ENCODE measurements around the gene TNXB. TPM values are rescaled to one million over a fixed set of nuclear protein-coding genes. Genes with fewer than 3 reads are reported as not detected.

TNXB gene
- total and polyA plus RNA-seq, 2 experiments from 2014 or later = 2.0 to 6.0 TPM

GRCh38 chr6:32109765-32110160 lies 625 bp upstream of the TNXB start (continued):
- TF ChIP-seq, protein P1, sequence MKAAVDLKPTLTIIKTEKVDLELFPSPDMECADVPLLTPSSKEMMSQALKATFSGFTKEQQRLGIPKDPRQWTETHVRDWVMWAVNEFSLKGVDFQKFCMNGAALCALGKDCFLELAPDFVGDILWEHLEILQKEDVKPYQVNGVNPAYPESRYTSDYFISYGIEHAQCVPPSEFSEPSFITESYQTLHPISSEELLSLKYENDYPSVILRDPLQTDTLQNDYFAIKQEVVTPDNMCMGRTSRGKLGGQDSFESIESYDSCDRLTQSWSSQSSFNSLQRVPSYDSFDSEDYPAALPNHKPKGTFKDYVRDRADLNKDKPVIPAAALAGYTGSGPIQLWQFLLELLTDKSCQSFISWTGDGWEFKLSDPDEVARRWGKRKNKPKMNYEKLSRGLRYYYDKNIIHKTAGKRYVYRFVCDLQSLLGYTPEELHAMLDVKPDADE (IDR thresholded peaks at IDR 0.05) = no peak
- TF ChIP-seq POLR2AphosphoS5 (IDR thresholded peaks at IDR 0.05; ENCODE audit: low read depth) (no peak), EZH2 (IDR thresholded peaks at IDR 0.05; ENCODE audit: low read depth, unreplicated experiment) (no peak)

GRCh38 chr6:32108727-32109113 lies 418 bp downstream of the TNXB start:
- Mint-ChIP-seq H3K36me3 (ENCODE audit: low read depth) (peaks cover 3% of the 10 kb centered on the region; the same call in 1 of the 3 replicates), H3K4me1 (peaks cover 23% of the 10 kb centered on the region), H3K27me3 (ENCODE audit: insufficient read depth, low read depth, poor library complexity) (peaks cover 21% of the 10 kb centered on the region), H3K27ac (no peak overlapping the region), H3K9me3 (no peaks in the 10 kb centered on the region; the same call in 2 of the 3 replicates), H3K4me3 (peak overlapping the region; percentile 8; the same call in 2 of the 3 replicates)
- Histone ChIP-seq H3K27me3 (ENCODE audit: insufficient read depth) (peaks cover 8% of the 10 kb centered on the region; the same call in 1 of the 2 replicates), H3K9me2 (ENCODE audit: insufficient read depth) (no peaks in the 10 kb centered on the region; the same call in 1 of the 2 replicates), H4K20me1 (replicated peaks; ENCODE audit: insufficient read depth) (no peaks in the 10 kb centered on the region; the same call in none of the 2 replicates), H3K79me2 (replicated peaks; ENCODE audit: insufficient read depth) (no peaks in the 10 kb centered on the region), H3K36me3 (ENCODE audit: insufficient read depth) (no peaks in the 10 kb centered on the region), H3K4me1 (ENCODE audit: insufficient read depth) (peaks cover 13% of the 10 kb centered on the region; the same call in 1 of the 2 replicates), H3K4me2 (peak overlapping the region; percentile 68), H3F3A (replicated peaks; ENCODE audit: low read depth) (no peaks in the 10 kb centered on the region), H3K4me3 (peak overlapping the region; percentile 41; the same call in 1 of the 2 replicates), H2AFZ (no peak overlapping the region), H3K27ac (ENCODE audit: low read depth) (no peak overlapping the region)
- ATAC-seq (peak; percentile 14), DNase-seq (ENCODE audit: low spot score) (no peak)
- TF ChIP-seq POLR2AphosphoS5 (IDR thresholded peaks at IDR 0.05; ENCODE audit: low read depth) = no peak
- TF ChIP-seq STAT1 (IDR thresholded peaks at IDR 0.05; ENCODE audit: unreplicated experiment) = no peak
- no peak for TF ChIP-seq ZNF462 (CRISPR knock-in tag; IDR thresholded peaks at IDR 0.05)
- TF ChIP-seq, protein P2, sequence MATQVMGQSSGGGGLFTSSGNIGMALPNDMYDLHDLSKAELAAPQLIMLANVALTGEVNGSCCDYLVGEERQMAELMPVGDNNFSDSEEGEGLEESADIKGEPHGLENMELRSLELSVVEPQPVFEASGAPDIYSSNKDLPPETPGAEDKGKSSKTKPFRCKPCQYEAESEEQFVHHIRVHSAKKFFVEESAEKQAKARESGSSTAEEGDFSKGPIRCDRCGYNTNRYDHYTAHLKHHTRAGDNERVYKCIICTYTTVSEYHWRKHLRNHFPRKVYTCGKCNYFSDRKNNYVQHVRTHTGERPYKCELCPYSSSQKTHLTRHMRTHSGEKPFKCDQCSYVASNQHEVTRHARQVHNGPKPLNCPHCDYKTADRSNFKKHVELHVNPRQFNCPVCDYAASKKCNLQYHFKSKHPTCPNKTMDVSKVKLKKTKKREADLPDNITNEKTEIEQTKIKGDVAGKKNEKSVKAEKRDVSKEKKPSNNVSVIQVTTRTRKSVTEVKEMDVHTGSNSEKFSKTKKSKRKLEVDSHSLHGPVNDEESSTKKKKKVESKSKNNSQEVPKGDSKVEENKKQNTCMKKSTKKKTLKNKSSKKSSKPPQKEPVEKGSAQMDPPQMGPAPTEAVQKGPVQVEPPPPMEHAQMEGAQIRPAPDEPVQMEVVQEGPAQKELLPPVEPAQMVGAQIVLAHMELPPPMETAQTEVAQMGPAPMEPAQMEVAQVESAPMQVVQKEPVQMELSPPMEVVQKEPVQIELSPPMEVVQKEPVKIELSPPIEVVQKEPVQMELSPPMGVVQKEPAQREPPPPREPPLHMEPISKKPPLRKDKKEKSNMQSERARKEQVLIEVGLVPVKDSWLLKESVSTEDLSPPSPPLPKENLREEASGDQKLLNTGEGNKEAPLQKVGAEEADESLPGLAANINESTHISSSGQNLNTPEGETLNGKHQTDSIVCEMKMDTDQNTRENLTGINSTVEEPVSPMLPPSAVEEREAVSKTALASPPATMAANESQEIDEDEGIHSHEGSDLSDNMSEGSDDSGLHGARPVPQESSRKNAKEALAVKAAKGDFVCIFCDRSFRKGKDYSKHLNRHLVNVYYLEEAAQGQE (IDR thresholded peaks at IDR 0.05; ENCODE audit: unreplicated experiment) = no peak
- TF ChIP-seq NANOG (IDR thresholded peaks at IDR 0.05; ENCODE audit: borderline replicate concordance) = no peak
- TF ChIP-seq CTCF (conservative IDR thresholded peaks at IDR 0.05; ENCODE audit: low read depth in 2 of 2) = no peak
